DND-41 (cell line): Measurements from ENCODE around the gene MSI2.
A peak's percentile ranks its signal among the peaks of the same experiment; 100 is the strongest.

ENCODE experiments used
- ATAC-seq: fragments of 200-7000 bp; cut with Tn5 transposase; 3 replicates; pipeline ENCODE4 v1.9.1; 2021; ENCODE audit warnings: low read depth; ENCODE audit not compliant: insufficient read depth
- DNase-seq: peaks from one replicate; pipeline ENCODE4 v3.0.0-alpha.2; 2020
- H2AFZ ChIP-seq: 2 replicates; pipeline ENCODE4 v1.6.0; 2012; ENCODE audit warnings: low read depth, low read length
- H3K27ac ChIP-seq: 2 replicates; pipeline ENCODE4 v1.5.1; 2012; ENCODE audit warnings: low read length, inconsistent platforms
- H3K27me3 ChIP-seq: fragments of 200-600 bp; sonication (generic); 2 replicates; pipeline ENCODE4 v1.6.0; 2012; ENCODE audit warnings: low read length, mild to moderate bottlenecking, inconsistent platforms; ENCODE audit not compliant: insufficient read depth, poor library complexity
- H3K36me3 ChIP-seq: 2 replicates; pipeline ENCODE4 v1.5.1; 2012; ENCODE audit warnings: low read length, inconsistent platforms; ENCODE audit not compliant: insufficient read depth
- H3K4me1 ChIP-seq: 2 replicates; pipeline ENCODE4 v1.5.1; 2012; ENCODE audit warnings: mild to moderate bottlenecking, low read length; ENCODE audit not compliant: insufficient read depth
- H3K4me2 ChIP-seq: 2 replicates; pipeline ENCODE4 v1.6.0; 2012; ENCODE audit warnings: mild to moderate bottlenecking, moderate library complexity, low read length, inconsistent platforms; ENCODE audit not compliant: insufficient read depth
- H3K4me3 ChIP-seq, 2 experiments: fragments of 200-600 bp in 1 of 2; shearing (Covaris generic) in 1 of 2; 2 replicates each; pipeline ENCODE4 v1.5.1; 2012 to 2016; ENCODE audit warnings: inconsistent platforms in 2 of 2, low read length in 2 of 2, mild to moderate bottlenecking in 2 of 2, low read depth in 1 of 2, moderate library complexity in 1 of 2
- H3K79me2 ChIP-seq: 2 replicates; pipeline ENCODE4 v1.6.0; 2012; ENCODE audit warnings: low read length, inconsistent platforms; ENCODE audit not compliant: insufficient read depth
- H3K9ac ChIP-seq: 2 replicates; pipeline ENCODE4 v1.6.0; 2012; ENCODE audit warnings: low read depth, mild to moderate bottlenecking, inconsistent platforms, low read length, moderate library complexity
- H3K9me3 ChIP-seq: 2 replicates; pipeline ENCODE4 v1.5.1; 2012; ENCODE audit warnings: low read length, moderate library complexity, mild to moderate bottlenecking, inconsistent platforms; ENCODE audit not compliant: insufficient read depth, severe bottlenecking
- H4K20me1 ChIP-seq: 2 replicates; pipeline ENCODE4 v1.6.0; 2012; ENCODE audit warnings: low read length; ENCODE audit not compliant: insufficient read depth
- CTCF ChIP-seq: IDR thresholded peaks from 2 replicates; pipeline ENCODE4 v1.5.1; 2012; ENCODE audit warnings: borderline replicate concordance, low read length, moderate library complexity, mild to moderate bottlenecking; ENCODE audit not compliant: poor library complexity, severe bottlenecking; ENCODE audit errors: extremely low read depth
- EZH2 ChIP-seq: IDR thresholded peaks from 3 replicates; pipeline ENCODE4 v1.6.1; 2012; ENCODE audit warnings: borderline replicate concordance, low read depth, mild to moderate bottlenecking, moderate library complexity, low read length, inconsistent platforms; ENCODE audit not compliant: severe bottlenecking

Gene MSI2

GRCh38 chr17:57697197-57697596 is 440.9 kb downstream of the MSI2 start:
- Histone ChIP-seq H3K9ac (no peak overlapping the region), H3K79me2 (no peaks in the 10 kb centered on the region), H3K4me2 (no peak overlapping the region), H3K27ac (no peak overlapping the region), H3K27me3 (no peaks in the 10 kb centered on the region), H3K9me3 (peaks cover 7% of the 10 kb centered on the region), H4K20me1 (no peaks in the 10 kb centered on the region), H3K4me3 (no peak overlapping the region), H3K36me3 (no peaks in the 10 kb centered on the region), H3K4me1 (peaks cover 6% of the 10 kb centered on the region), H2AFZ (no peak overlapping the region)
- no peak for ATAC-seq
- TF ChIP-seq CTCF (no peak), EZH2 (no peak)
- DNase-seq, result no peak

- Histone ChIP-seq H3K27ac (no peak overlapping the region), H3K4me2 (no peak overlapping the region), H3K9ac (no peak overlapping the region), H3K4me3 (no peak overlapping the region), H3K27me3 (no peaks in the 10 kb centered on the region), H2AFZ (no peak overlapping the region), H3K79me2 (no peaks in the 10 kb centered on the region), H3K4me1 (no peaks in the 10 kb centered on the region), H3K9me3 (peaks cover 7% of the 10 kb centered on the region), H4K20me1 (no peaks in the 10 kb centered on the region), H3K36me3 (no peaks in the 10 kb centered on the region)
- peak; percentile 24; the same call in 1 of the 3 replicates for ATAC-seq
- TF ChIP-seq EZH2, result no peak
- TF ChIP-seq CTCF, result no peak
- no peak for DNase-seq
These were observed 441.8 kb downstream of the MSI2 start for GRCh38 chr17:57697891-57698711.

- H2AFZ ChIP-seq, result no peak overlapping the region
- H3K79me2 ChIP-seq, result no peaks in the 10 kb centered on the region
- H3K9ac ChIP-seq, result no peak overlapping the region
- no peaks in the 10 kb centered on the region for H3K4me1 ChIP-seq
- peaks cover 4% of the 10 kb centered on the region; the same call in 1 of the 2 replicates for H3K36me3 ChIP-seq
- H3K4me3 ChIP-seq, result no peak overlapping the region
- no peaks in the 10 kb centered on the region for H4K20me1 ChIP-seq
- TF ChIP-seq EZH2 (no peak), CTCF (no peak)
- no peak overlapping the region for H3K4me2 ChIP-seq
- H3K27ac ChIP-seq, result no peak overlapping the region
- ATAC-seq (no peak), DNase-seq (no peak)
- peaks cover 7% of the 10 kb centered on the region for H3K9me3 ChIP-seq
- H3K27me3 ChIP-seq, result no peaks in the 10 kb centered on the region
These were observed 443.5 kb downstream of the MSI2 start for GRCh38 chr17:57699751-57700219.
